WTC11 (cell line): Measurements from ENCODE around the gene MACROD2. TPM values are rescaled to one million over a fixed set of nuclear protein-coding genes. Genes with fewer than 3 reads are reported as not detected.

Experiments
- ATAC-seq: fragments of 200-7000 bp; cut with Tn5 transposase; 2 replicates; pipeline ENCODE4 v1.10.0; 2021; ENCODE audit warnings: mild to moderate bottlenecking, moderate library complexity
- CTCF ChIA-PET: fragments of 300-600 bp; sonication (Branson Sonifier 250); formaldehyde crosslinking; loops from one replicate; lab custom pipeline; 2021; ENCODE audit warnings: antibody characterized with exemption; lab: Charles Lee
- POLR2A ChIA-PET: fragments of 350-600 bp; sonication (Branson Sonifier 250); formaldehyde crosslinking; loops from one replicate; lab custom pipeline; 2021; ENCODE audit warnings: antibody characterized with exemption; lab: Charles Lee
- DNase-seq: peaks from one replicate; pipeline ENCODE4 v3.0.0; 2021; ENCODE audit warnings: low spot score
- H3K27ac Mint-ChIP-seq: 2 replicates; pipeline ENCODE4 v1.8.0; 2021; ENCODE audit warnings: mixed read lengths
- H3K27me3 Mint-ChIP-seq: 2 replicates; pipeline ENCODE4 v1.8.0; 2021; ENCODE audit warnings: low read depth, mild to moderate bottlenecking, moderate library complexity, mixed read lengths
- H3K36me3 Mint-ChIP-seq: 2 replicates; pipeline ENCODE4 v1.8.0; 2021; ENCODE audit warnings: mixed read lengths
- H3K4me1 Mint-ChIP-seq: 2 replicates; pipeline ENCODE4 v1.8.0; 2022; ENCODE audit warnings: mixed read lengths
- H3K4me3 Mint-ChIP-seq: 2 replicates; pipeline ENCODE4 v1.8.0; 2021; ENCODE audit warnings: mild to moderate bottlenecking, moderate library complexity, mixed read lengths
- H3K9me3 Mint-ChIP-seq: 2 replicates; pipeline ENCODE4 v1.8.0; 2021; ENCODE audit warnings: mixed read lengths
- CREM ChIP-seq: sonication (generic); formaldehyde crosslinking; IDR thresholded peaks from 2 replicates; pipeline ENCODE4 v1.8.1; 2022; ENCODE audit warnings: mild to moderate bottlenecking, missing genetic modification reagents, moderate library complexity
- ETV6 ChIP-seq: sonication (generic); formaldehyde crosslinking; IDR thresholded peaks from 2 replicates; pipeline ENCODE4 v1.8.1; 2022; ENCODE audit warnings: mild to moderate bottlenecking, missing genetic modification reagents
- FOXJ3 ChIP-seq: sonication (generic); formaldehyde crosslinking; IDR thresholded peaks from 2 replicates; pipeline ENCODE4 v1.9.0; 2021; ENCODE audit warnings: missing genetic modification reagents, mild to moderate bottlenecking, borderline replicate concordance
- FOXP1 ChIP-seq: sonication (generic); formaldehyde crosslinking; IDR thresholded peaks from 2 replicates; pipeline ENCODE4 v1.8.0; 2022; ENCODE audit warnings: missing genetic modification reagents, mild to moderate bottlenecking, moderate library complexity, borderline replicate concordance
- HMGA2 ChIP-seq: fragments of 250-450 bp; sonication (Bioruptor Pico); IDR thresholded peaks from 2 replicates; pipeline ENCODE4 v1.4.0; 2021; ENCODE audit warnings: mild to moderate bottlenecking, moderate library complexity
- JUN ChIP-seq: sonication (generic); formaldehyde crosslinking; IDR thresholded peaks from 2 replicates; pipeline ENCODE4 v1.8.0; 2023; ENCODE audit warnings: mild to moderate bottlenecking, missing genetic modification reagents
- NFATC4 ChIP-seq: fragments of 250-450 bp; sonication (Bioruptor Pico); IDR thresholded peaks from 2 replicates; pipeline ENCODE4 v1.9.0; 2021; ENCODE audit warnings: mild to moderate bottlenecking
- PRRX2 ChIP-seq: fragments of 250-450 bp; sonication (Bioruptor Pico); IDR thresholded peaks from 2 replicates; pipeline ENCODE4 v1.8.0; 2021; ENCODE audit warnings: mild to moderate bottlenecking
- ZNF138 ChIP-seq: sonication (generic); formaldehyde crosslinking; conservative IDR thresholded peaks from 2 replicates; pipeline ENCODE4 v1.8.1; 2022; ENCODE audit warnings: mild to moderate bottlenecking, moderate library complexity, missing genetic modification reagents
- ZNF263 ChIP-seq: sonication (generic); formaldehyde crosslinking; IDR thresholded peaks from 2 replicates; pipeline ENCODE4 v1.8.1; 2022; ENCODE audit warnings: low read depth, mild to moderate bottlenecking, moderate library complexity, missing genetic modification reagents
- total RNA-seq: library from RNA; stranded (reverse); gene quantifications from 3 replicates; pipeline ENCODE4 v1.2.3, GENCODE V29; 2021
- TF ChIP-seq, protein P1 (sequence below): sonication (generic); formaldehyde crosslinking; IDR thresholded peaks from 2 replicates; pipeline ENCODE4 v1.8.1; 2022; ENCODE audit warnings: low read depth, mild to moderate bottlenecking, moderate library complexity, missing genetic modification reagents, borderline replicate concordance
- TF ChIP-seq, protein P2 (sequence below): fragments of 250-450 bp; sonication (Bioruptor Pico); IDR thresholded peaks from 2 replicates; pipeline ENCODE4 v1.9.0; 2021; ENCODE audit warnings: mild to moderate bottlenecking
- TF ChIP-seq, protein P3 (sequence below): sonication (generic); formaldehyde crosslinking; IDR thresholded peaks from 2 replicates; pipeline ENCODE4 v1.8.0; 2022; ENCODE audit warnings: mild to moderate bottlenecking, missing genetic modification reagents
- TF ChIP-seq, protein P4 (sequence below): sonication (generic); formaldehyde crosslinking; IDR thresholded peaks from 2 replicates; pipeline ENCODE4 v1.8.1; 2023; ENCODE audit warnings: mild to moderate bottlenecking, missing genetic modification reagents, borderline replicate concordance
- TF ChIP-seq, protein P5 (sequence below): fragments of 250-450 bp; sonication (Bioruptor Pico); IDR thresholded peaks from 2 replicates; pipeline ENCODE4 v1.9.0; 2021; ENCODE audit warnings: mild to moderate bottlenecking, borderline replicate concordance
- TF ChIP-seq, protein P6 (sequence below): sonication (generic); formaldehyde crosslinking; IDR thresholded peaks from 2 replicates; pipeline ENCODE4 v1.8.1; 2022; ENCODE audit warnings: low read depth, missing genetic modification reagents, borderline replicate concordance
- TF ChIP-seq, protein P7 (sequence below): sonication (generic); formaldehyde crosslinking; IDR thresholded peaks from 2 replicates; pipeline ENCODE4 v1.8.0; 2023; ENCODE audit warnings: mild to moderate bottlenecking, missing genetic modification reagents

Gene MACROD2
- total RNA-seq, 1 experiment from 2014 or later, result 4.1 TPM

DNA sequence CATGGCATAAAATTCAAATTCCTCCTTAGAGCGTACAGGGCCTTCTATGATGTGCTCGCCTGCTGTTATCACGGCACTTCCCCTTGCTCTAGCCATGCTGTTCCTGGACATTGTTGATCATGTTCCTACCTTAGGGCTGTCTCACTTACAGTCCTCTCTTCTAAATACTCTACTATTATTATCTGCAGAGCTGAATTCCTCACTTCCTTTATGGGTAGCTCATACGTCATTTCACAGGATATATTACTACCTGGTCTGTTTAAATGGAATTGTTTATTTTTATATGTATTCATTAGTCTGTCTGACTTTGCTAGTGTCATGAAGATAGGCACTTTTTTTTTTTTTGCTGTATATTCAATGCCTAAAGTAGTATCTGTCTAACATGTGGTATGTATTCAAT is 436.8 kb downstream of the MACROD2 start:
- Mint-ChIP-seq H3K4me1 (no peaks in the 10 kb centered on the region), H3K27me3 (no peaks in the 10 kb centered on the region), H3K36me3 (no peaks in the 10 kb centered on the region), H3K27ac (no peak overlapping the region), H3K4me3 (no peak overlapping the region), H3K9me3 (peaks cover 4% of the 10 kb centered on the region; the same call in 1 of the 2 replicates)
- ATAC-seq (no peak), DNase-seq (no peak)
- TF ChIP-seq, protein P1, sequence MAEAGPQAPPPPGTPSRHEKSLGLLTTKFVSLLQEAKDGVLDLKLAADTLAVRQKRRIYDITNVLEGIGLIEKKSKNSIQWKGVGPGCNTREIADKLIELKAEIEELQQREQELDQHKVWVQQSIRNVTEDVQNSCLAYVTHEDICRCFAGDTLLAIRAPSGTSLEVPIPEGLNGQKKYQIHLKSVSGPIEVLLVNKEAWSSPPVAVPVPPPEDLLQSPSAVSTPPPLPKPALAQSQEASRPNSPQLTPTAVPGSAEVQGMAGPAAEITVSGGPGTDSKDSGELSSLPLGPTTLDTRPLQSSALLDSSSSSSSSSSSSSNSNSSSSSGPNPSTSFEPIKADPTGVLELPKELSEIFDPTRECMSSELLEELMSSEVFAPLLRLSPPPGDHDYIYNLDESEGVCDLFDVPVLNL (CRISPR knock-in tag), result no peak
- TF ChIP-seq, protein P2, sequence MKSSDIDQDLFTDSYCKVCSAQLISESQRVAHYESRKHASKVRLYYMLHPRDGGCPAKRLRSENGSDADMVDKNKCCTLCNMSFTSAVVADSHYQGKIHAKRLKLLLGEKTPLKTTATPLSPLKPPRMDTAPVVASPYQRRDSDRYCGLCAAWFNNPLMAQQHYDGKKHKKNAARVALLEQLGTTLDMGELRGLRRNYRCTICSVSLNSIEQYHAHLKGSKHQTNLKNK (CRISPR knock-in tag), result no peak
- TF ChIP-seq HMGA2 (CRISPR knock-in tag) (no peak), FOXP1 (no peak), ETV6 (CRISPR knock-in tag) (no peak), FOXJ3 (CRISPR knock-in tag) (no peak), CREM (CRISPR knock-in tag) (no peak), PRRX2 (CRISPR knock-in tag) (no peak), ZNF263 (CRISPR knock-in tag) (no peak), ZNF138 (CRISPR knock-in tag) (no peak)
- TF ChIP-seq, protein P3, sequence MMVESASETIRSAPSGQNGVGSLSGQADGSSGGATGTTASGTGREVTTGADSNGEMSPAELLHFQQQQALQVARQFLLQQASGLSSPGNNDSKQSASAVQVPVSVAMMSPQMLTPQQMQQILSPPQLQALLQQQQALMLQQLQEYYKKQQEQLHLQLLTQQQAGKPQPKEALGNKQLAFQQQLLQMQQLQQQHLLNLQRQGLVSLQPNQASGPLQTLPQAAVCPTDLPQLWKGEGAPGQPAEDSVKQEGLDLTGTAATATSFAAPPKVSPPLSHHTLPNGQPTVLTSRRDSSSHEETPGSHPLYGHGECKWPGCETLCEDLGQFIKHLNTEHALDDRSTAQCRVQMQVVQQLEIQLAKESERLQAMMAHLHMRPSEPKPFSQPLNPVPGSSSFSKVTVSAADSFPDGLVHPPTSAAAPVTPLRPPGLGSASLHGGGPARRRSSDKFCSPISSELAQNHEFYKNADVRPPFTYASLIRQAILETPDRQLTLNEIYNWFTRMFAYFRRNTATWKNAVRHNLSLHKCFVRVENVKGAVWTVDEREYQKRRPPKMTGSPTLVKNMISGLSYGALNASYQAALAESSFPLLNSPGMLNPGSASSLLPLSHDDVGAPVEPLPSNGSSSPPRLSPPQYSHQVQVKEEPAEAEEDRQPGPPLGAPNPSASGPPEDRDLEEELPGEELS (CRISPR knock-in tag), result no peak
- TF ChIP-seq, protein P4, sequence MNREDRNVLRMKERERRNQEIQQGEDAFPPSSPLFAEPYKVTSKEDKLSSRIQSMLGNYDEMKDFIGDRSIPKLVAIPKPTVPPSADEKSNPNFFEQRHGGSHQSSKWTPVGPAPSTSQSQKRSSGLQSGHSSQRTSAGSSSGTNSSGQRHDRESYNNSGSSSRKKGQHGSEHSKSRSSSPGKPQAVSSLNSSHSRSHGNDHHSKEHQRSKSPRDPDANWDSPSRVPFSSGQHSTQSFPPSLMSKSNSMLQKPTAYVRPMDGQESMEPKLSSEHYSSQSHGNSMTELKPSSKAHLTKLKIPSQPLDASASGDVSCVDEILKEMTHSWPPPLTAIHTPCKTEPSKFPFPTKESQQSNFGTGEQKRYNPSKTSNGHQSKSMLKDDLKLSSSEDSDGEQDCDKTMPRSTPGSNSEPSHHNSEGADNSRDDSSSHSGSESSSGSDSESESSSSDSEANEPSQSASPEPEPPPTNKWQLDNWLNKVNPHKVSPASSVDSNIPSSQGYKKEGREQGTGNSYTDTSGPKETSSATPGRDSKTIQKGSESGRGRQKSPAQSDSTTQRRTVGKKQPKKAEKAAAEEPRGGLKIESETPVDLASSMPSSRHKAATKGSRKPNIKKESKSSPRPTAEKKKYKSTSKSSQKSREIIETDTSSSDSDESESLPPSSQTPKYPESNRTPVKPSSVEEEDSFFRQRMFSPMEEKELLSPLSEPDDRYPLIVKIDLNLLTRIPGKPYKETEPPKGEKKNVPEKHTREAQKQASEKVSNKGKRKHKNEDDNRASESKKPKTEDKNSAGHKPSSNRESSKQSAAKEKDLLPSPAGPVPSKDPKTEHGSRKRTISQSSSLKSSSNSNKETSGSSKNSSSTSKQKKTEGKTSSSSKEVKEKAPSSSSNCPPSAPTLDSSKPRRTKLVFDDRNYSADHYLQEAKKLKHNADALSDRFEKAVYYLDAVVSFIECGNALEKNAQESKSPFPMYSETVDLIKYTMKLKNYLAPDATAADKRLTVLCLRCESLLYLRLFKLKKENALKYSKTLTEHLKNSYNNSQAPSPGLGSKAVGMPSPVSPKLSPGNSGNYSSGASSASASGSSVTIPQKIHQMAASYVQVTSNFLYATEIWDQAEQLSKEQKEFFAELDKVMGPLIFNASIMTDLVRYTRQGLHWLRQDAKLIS (CRISPR knock-in tag), result no peak
- ChIA-PET POLR2A (no interaction called here), CTCF (interaction anchor here (0.6 kb wide), 1 partner anchor 280 kb away, joined by 3 read pairs; no protein-coding TSS in a partner anchor)

DNA sequence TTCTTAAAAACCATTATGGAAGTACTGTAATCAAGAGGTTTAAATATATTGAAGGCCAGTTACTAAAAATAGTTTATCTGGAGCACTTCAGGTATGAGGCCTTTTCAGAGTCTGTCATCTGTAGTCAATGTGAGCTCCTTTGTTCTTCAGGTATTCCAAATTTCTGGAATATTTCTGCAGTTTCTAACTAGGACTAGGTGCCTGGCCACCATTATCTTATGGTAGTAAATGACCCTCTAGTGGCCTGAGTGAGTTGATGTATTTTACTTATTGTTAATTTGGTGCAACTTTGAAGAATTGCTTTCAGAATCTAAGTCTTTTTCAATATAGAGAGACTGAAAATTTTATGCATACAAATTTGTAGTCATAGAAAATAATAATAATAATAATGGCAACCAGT is 437.3 kb downstream of the MACROD2 start:
- POLR2A ChIA-PET, result no interaction called here
- DNase-seq, result no peak
- TF ChIP-seq, protein P5, sequence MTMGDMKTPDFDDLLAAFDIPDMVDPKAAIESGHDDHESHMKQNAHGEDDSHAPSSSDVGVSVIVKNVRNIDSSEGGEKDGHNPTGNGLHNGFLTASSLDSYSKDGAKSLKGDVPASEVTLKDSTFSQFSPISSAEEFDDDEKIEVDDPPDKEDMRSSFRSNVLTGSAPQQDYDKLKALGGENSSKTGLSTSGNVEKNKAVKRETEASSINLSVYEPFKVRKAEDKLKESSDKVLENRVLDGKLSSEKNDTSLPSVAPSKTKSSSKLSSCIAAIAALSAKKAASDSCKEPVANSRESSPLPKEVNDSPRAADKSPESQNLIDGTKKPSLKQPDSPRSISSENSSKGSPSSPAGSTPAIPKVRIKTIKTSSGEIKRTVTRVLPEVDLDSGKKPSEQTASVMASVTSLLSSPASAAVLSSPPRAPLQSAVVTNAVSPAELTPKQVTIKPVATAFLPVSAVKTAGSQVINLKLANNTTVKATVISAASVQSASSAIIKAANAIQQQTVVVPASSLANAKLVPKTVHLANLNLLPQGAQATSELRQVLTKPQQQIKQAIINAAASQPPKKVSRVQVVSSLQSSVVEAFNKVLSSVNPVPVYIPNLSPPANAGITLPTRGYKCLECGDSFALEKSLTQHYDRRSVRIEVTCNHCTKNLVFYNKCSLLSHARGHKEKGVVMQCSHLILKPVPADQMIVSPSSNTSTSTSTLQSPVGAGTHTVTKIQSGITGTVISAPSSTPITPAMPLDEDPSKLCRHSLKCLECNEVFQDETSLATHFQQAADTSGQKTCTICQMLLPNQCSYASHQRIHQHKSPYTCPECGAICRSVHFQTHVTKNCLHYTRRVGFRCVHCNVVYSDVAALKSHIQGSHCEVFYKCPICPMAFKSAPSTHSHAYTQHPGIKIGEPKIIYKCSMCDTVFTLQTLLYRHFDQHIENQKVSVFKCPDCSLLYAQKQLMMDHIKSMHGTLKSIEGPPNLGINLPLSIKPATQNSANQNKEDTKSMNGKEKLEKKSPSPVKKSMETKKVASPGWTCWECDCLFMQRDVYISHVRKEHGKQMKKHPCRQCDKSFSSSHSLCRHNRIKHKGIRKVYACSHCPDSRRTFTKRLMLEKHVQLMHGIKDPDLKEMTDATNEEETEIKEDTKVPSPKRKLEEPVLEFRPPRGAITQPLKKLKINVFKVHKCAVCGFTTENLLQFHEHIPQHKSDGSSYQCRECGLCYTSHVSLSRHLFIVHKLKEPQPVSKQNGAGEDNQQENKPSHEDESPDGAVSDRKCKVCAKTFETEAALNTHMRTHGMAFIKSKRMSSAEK, result no peak
- TF ChIP-seq NFATC4 (no peak), JUN (CRISPR knock-in tag) (no peak)
- TF ChIP-seq, protein P6, sequence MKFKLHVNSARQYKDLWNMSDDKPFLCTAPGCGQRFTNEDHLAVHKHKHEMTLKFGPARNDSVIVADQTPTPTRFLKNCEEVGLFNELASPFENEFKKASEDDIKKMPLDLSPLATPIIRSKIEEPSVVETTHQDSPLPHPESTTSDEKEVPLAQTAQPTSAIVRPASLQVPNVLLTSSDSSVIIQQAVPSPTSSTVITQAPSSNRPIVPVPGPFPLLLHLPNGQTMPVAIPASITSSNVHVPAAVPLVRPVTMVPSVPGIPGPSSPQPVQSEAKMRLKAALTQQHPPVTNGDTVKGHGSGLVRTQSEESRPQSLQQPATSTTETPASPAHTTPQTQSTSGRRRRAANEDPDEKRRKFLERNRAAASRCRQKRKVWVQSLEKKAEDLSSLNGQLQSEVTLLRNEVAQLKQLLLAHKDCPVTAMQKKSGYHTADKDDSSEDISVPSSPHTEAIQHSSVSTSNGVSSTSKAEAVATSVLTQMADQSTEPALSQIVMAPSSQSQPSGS (CRISPR knock-in tag), result no peak
- TF ChIP-seq, protein P7, sequence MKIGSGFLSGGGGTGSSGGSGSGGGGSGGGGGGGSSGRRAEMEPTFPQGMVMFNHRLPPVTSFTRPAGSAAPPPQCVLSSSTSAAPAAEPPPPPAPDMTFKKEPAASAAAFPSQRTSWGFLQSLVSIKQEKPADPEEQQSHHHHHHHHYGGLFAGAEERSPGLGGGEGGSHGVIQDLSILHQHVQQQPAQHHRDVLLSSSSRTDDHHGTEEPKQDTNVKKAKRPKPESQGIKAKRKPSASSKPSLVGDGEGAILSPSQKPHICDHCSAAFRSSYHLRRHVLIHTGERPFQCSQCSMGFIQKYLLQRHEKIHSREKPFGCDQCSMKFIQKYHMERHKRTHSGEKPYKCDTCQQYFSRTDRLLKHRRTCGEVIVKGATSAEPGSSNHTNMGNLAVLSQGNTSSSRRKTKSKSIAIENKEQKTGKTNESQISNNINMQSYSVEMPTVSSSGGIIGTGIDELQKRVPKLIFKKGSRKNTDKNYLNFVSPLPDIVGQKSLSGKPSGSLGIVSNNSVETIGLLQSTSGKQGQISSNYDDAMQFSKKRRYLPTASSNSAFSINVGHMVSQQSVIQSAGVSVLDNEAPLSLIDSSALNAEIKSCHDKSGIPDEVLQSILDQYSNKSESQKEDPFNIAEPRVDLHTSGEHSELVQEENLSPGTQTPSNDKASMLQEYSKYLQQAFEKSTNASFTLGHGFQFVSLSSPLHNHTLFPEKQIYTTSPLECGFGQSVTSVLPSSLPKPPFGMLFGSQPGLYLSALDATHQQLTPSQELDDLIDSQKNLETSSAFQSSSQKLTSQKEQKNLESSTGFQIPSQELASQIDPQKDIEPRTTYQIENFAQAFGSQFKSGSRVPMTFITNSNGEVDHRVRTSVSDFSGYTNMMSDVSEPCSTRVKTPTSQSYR (CRISPR knock-in tag), result no peak

More for the DNA sequence above, 437.3 kb downstream of the MACROD2 start:
- Mint-ChIP-seq H3K4me1 (no peaks in the 10 kb centered on the region), H3K27me3 (no peaks in the 10 kb centered on the region), H3K36me3 (no peaks in the 10 kb centered on the region), H3K4me3 (no peak overlapping the region), H3K9me3 (peaks cover 4% of the 10 kb centered on the region; the same call in 1 of the 2 replicates), H3K27ac (no peak overlapping the region)
- CTCF ChIA-PET, result interaction anchor here (0.6 kb wide), 1 partner anchor 279 kb away, joined by 3 read pairs; no protein-coding TSS in a partner anchor
- ATAC-seq, result no peak
